NCI-H146 treated with DMSO at 0.1 percent for 48 hours (cell line): ENCODE data around the gene WDR18.

ENCODE experiments used
- DNase-seq: peaks from one replicate; lab custom pipeline; 2025; ENCODE audit not compliant: unreplicated experiment; lab: John Stamatoyannopoulos, UW

Gene WDR18

DNA sequence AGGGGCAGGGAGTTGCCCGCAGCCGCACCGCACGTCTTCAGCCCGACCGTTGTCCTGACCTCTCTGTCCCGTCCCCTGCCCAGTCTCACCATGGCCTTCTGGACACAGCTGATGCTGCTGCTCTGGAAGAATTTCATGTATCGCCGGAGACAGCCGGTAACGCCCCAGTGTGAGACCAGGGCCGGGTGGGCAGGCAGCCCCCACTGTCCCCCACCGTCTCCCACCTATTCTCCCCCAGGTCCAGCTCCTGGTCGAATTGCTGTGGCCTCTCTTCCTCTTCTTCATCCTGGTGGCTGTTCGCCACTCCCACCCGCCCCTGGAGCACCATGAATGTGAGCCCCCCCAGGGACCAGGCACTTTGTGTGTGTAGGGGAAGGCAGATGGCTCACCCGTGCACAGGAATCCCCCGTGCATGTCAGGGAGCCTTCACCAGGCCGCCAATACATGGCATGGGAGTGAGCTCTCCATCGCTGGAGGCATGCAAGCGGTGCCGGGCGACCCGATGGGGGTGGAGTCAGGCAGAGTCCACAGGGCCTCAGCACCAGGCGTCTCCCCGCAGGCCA lies 57.2 kb downstream of the WDR18 start:
- no peak for DNase-seq

- DNase-seq: no peak
Observed at GRCh38 chr19:1041835-1042685, 57.9 kb downstream of the WDR18 start.

GRCh38 chr19:1042689-1043511 lies 58.8 kb downstream of the WDR18 start:
- no peak for DNase-seq
